K562 (cell line): Measurements from ENCODE around the gene SLC9A1. TPM values are rescaled to one million over a fixed set of nuclear protein-coding genes. Genes with fewer than 3 reads are reported as not detected.

Experiments
- ATAC-seq: fragments of 200-7000 bp; cut with Tn5 transposase; 3 replicates; pipeline ENCODE4 v1.9.1; 2020; ENCODE audit warnings: moderate library complexity
- BruUV-seq: library from RNA; stranded (reverse); fragments of 400-500 nt; replicated peaks from 2 replicates; lab custom pipeline; 2021; lab: Mats Ljungman, UMichigan
- CTCF ChIA-PET: fragments of 300-600 bp; formaldehyde crosslinking; extraction: SDS; loops from one replicate; lab custom pipeline; 2021; ENCODE audit warnings: low intra/inter-chr PET ratio; lab: Yijun Ruan, JAX
- POLR2A ChIA-PET: fragments of 300-600, 350-650 bp; sonication (Branson Sonifier 250); formaldehyde crosslinking; extraction: SDS; loops from one replicate; lab custom pipeline; 2021; ENCODE audit warnings: antibody characterized with exemption, inconsistent platforms; lab: Yijun Ruan, JAX
- DNase-seq, 4 experiments: peaks; one replicate each; pipeline versions ENCODE4 v3.0.0 to v3.0.0-alpha.2; 2011 to 2018; ENCODE audit warnings: low spot score in 3 of 4, mixed read lengths in 3 of 4; ENCODE audit errors: extremely low read depth in 1 of 4
- FAIRE-seq: peaks from 2 replicates; lab custom pipeline; 2011; peaks lifted over from hg19 to GRCh38; lab: Jason Lieb, UNC
- H2AFZ ChIP-seq: 2 replicates; pipeline ENCODE4 v1.6.0; 2011; ENCODE audit warnings: low read depth, low read length, control low read depth, inconsistent platforms
- H3K27ac ChIP-seq: fragments of 200-600 bp; 3 replicates; pipeline ENCODE4 v1.8.0; 2011; ENCODE audit warnings: low read depth, mild to moderate bottlenecking, control low read depth, inconsistent platforms, low read length, moderate library complexity, mixed read lengths; ENCODE audit errors: extremely low read depth
- H3K27me3 ChIP-seq, 2 experiments: fragments of 300-600 bp in 1 of 2; 2 replicates in 1 of 2; 3 replicates in 1 of 2; pipeline versions ENCODE4 v1.6.0 to v1.8.0; 2011; ENCODE audit warnings: inconsistent platforms in 2 of 2, low read length in 2 of 2, mild to moderate bottlenecking in 1 of 2, mixed read lengths in 1 of 2, moderate library complexity in 1 of 2; ENCODE audit not compliant: control insufficient read depth in 2 of 2, insufficient read depth in 2 of 2
- H3K36me3 ChIP-seq: fragments of 300-600 bp; 3 replicates; pipeline ENCODE4 v1.8.0; 2011; ENCODE audit warnings: mild to moderate bottlenecking, low read length, inconsistent platforms; ENCODE audit not compliant: control insufficient read depth, insufficient read depth
- H3K4me1 ChIP-seq, 2 experiments: fragments of 200-600 bp in 1 of 2; replicated peaks in 1 of 2; 2 replicates in 1 of 2; 3 replicates in 1 of 2; pipeline versions ENCODE4 v1.5.1 to v1.8.0; 2011; ENCODE audit warnings: inconsistent platforms in 2 of 2, low read length in 2 of 2, mild to moderate bottlenecking in 1 of 2, mixed read lengths in 1 of 2, moderate library complexity in 1 of 2; ENCODE audit not compliant: control insufficient read depth in 2 of 2, insufficient read depth in 2 of 2
- H3K4me2 ChIP-seq: 2 replicates; pipeline ENCODE4 v1.6.1; 2011; ENCODE audit warnings: low read length, control low read depth, inconsistent platforms, mixed read lengths; ENCODE audit not compliant: insufficient read depth
- H3K4me3 ChIP-seq: fragments of 200-600 bp; sonication (generic), shearing (Covaris generic); 2 replicates; pipeline ENCODE4 v1.5.1; 2016; ENCODE audit warnings: control low read depth, inconsistent platforms
- H3K79me2 ChIP-seq: fragments of 200-600 bp; 3 replicates; pipeline ENCODE4 v1.8.0; 2011; ENCODE audit warnings: low read length, inconsistent platforms; ENCODE audit not compliant: control insufficient read depth, insufficient read depth
- H3K9ac ChIP-seq, 2 experiments: 2 replicates each; pipeline versions ENCODE4 v1.6.0 to v1.6.1; 2011; ENCODE audit warnings: low read depth in 2 of 2, low read length in 2 of 2, control low read depth in 1 of 2, inconsistent platforms in 1 of 2, mild to moderate bottlenecking in 1 of 2, mixed read lengths in 1 of 2; ENCODE audit not compliant: insufficient read depth in 1 of 2
- H3K9me1 ChIP-seq: one replicate; pipeline ENCODE4 v1.6.0; 2011; ENCODE audit warnings: inconsistent platforms, mild to moderate bottlenecking, low read length, moderate library complexity; ENCODE audit not compliant: control insufficient read depth, insufficient read depth
- H3K9me3 ChIP-seq: replicated peaks from 2 replicates; pipeline ENCODE4 v1.5.1; 2011; ENCODE audit warnings: low read depth, low read length, inconsistent platforms; ENCODE audit not compliant: control insufficient read depth, insufficient read depth
- H4K20me1 ChIP-seq: replicated peaks from 2 replicates; pipeline ENCODE4 v1.6.1; 2011; ENCODE audit warnings: low read length, inconsistent platforms, mixed read lengths; ENCODE audit not compliant: control insufficient read depth, insufficient read depth
- ETV5 ChIP-seq: sonication (generic); formaldehyde crosslinking; IDR thresholded peaks from 2 replicates; pipeline ENCODE4 v1.4.0; 2020; ENCODE audit warnings: low read depth, mild to moderate bottlenecking, missing genetic modification reagents
- FOXA1 ChIP-seq: fragments of 450-650 bp; IDR thresholded peaks from 2 replicates; pipeline ENCODE4 v1.6.1; 2016; ENCODE audit warnings: mild to moderate bottlenecking, borderline replicate concordance
- KAT7 ChIP-seq: sonication (generic); formaldehyde crosslinking; IDR thresholded peaks from 2 replicates; pipeline ENCODE4 v1.8.0; 2022; ENCODE audit warnings: missing genetic modification reagents, mild to moderate bottlenecking, borderline replicate concordance
- WGBS: fragments of 100-300 bp; shearing (Covaris generic); methylation state at CpG from one replicate; pipeline ENCODE4 v1.1.6; 2016; ENCODE audit warnings: low coverage, mixed read lengths; ENCODE audit not compliant: insufficient coverage; ENCODE audit errors: missing lambda C conversion rate; 5-methylcytosine and 5-hydroxymethylcytosine counted together
- in situ Hi-C: fragments of 300-500 bp; cut with MboI; formaldehyde crosslinking; loops from 4 replicates; pipeline ENCODE4 v1.15.0; 2018; ENCODE audit warnings: inconsistent platforms, mixed read lengths
- intact Hi-C: fragments of 100-400 bp; cut with micrococcal nuclease; formaldehyde crosslinking; loops from 2 replicates; pipeline ENCODE4 v1.14.2; 2022
- polyA plus RNA-seq, 8 experiments: library from polyadenylated mRNA; depleted of rRNA in 4 of 8; stranded (reverse) in 5 of 8; unstranded in 3 of 8; fragments of >200 nt; fragmentation: Nextera tagmentation in 2 of 8; fragmentation: Illumina TruSeq in 1 of 8; extraction: Ambion mirVana in 2 of 8; extraction: Trizol in 1 of 8; gene quantifications; 2 replicates each; pipeline versions ENCODE4 v1.2.1 to v1.2.3, GENCODE V29; 2011 to 2014; ENCODE audit warnings: inconsistent platforms in 1 of 8, missing spikeins in 1 of 8
- total RNA-seq, 7 experiments: library from RNA; depleted of rRNA in 6 of 7; stranded (reverse); fragments of >200 nt in 6 of 7; fragmentation: Illumina TruSeq in 2 of 7; extraction: Trizol in 2 of 7; gene quantifications; 2 replicates each; pipeline versions ENCODE4 v1.2.1 to v1.2.3, GENCODE V29; 2011 to 2021; ENCODE audit warnings: low replicate concordance in 1 of 7
- TF ChIP-seq, protein P1 (sequence below): fragments of 250-450 bp; sonication (Bioruptor Pico); IDR thresholded peaks from 2 replicates; pipeline ENCODE4 v1.8.0; 2022; ENCODE audit warnings: moderate library complexity, mild to moderate bottlenecking, inconsistent platforms
- TF ChIP-seq, protein P2 (sequence below): fragments of 450-650 bp; formaldehyde crosslinking; IDR thresholded peaks from 2 replicates; pipeline ENCODE4 v1.4.0; 2022; ENCODE audit warnings: mild to moderate bottlenecking, moderate library complexity

Gene SLC9A1
- total and polyA plus RNA-seq, 9 of the 15 experiments (the other 6 are each of a cell fraction or from before 2014, with no cell fraction given): 0.59 to 14.4 (median 2.0) TPM

DNA sequence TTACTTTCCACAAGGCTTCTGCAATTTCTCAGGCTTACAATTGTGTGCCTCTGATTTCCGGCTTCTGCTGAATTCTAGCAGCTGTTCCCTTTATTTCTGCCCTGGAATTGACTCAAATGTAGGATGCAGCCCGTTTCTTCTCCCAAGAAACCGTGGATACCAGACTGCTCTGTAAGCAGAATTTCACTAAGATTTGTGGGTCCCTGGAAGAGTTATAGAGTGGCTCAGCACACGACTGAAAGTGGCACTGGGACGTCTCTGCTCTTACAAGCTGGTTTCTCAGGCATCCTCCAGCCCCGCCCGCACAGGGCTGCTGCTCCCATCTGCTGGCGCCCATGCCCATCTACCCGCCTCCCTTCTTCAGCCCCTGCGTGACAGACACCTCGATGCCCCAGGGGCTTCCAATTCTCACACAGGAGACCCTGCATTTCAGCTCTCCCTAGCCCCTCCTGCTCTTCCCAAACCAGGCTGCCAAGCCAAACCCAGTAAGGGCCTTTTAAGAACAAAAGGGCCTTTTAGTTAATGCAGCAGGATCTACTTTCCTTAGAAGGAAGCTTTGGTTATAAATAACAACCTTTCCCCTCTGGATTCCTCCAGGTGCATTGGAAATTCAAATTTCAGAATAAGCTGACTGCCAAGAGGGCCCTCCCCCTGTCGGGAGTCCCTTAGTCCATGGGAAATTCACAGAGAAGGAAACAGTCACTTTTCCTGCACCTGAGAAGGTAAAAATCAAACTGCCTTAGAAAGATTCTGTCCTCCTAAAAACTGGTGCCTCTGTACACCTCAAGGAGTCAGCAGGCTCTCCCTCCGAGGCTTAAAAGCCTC lies 96.9 kb downstream of the SLC9A1 start (continued):
- TF ChIP-seq ETV5 (CRISPR knock-in tag) (no peak), KAT7 (CRISPR knock-in tag) (no peak), FOXA1 (no peak)
- TF ChIP-seq, all 486 proteins: peak for 0

DNA sequence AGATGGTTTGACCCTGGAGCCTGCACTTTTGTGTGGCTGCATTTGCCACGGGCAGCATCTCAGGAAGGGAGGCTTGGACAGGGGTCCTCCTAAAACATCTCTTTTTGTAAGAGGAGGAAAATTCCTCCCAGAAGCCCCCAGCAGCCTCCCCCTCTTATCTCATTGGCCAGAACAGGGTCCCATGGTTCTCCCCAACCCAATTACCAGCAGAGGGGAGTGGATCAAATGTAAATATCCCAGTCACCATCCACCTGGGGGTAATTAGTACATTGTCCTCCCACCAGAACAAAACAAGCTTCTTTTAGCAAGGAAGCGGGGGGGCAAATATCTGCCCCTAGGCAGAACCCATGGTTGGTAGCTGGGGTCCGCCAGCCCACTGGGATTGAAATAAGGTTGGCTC lies 97.5 kb downstream of the SLC9A1 start:
- CTCF ChIA-PET: interaction anchor here (0.5 kb wide), 1 partner anchor 90 kb away, joined by 4 read pairs; no protein-coding TSS in a partner anchor
- Histone ChIP-seq H3K79me2 (no peaks in the 10 kb centered on the region), H3K9me3 (no peaks in the 10 kb centered on the region), H3K4me1 (peaks cover 5 to 14% of the 10 kb centered on the region in 2 experiments; a peak in 3 of 5 replicates), H3K36me3 (no peaks in the 10 kb centered on the region), H3K9ac (no peak overlapping the region), H3K27ac (no peak overlapping the region), H3K4me3 (no peak overlapping the region), H3K9me1 (no peaks in the 10 kb centered on the region), H3K4me2 (no peak overlapping the region), H2AFZ (0 out of 2 replicates have a peak overlapping the region, but pooled peaks have one; percentile 22), H3K27me3 (no peaks in the 10 kb centered on the region), H4K20me1 (no peaks in the 10 kb centered on the region)
- DNase-seq: no peak
- no TSS peak for BruUV-seq
- intact Hi-C loops: no loop called here
- 48% methylated on average over 3 of the region's 3 CpGs for WGBS
- no peak for ATAC-seq
- in situ Hi-C loops: no loop called here
- FAIRE-seq: no peak
- TF ChIP-seq, protein P1, sequence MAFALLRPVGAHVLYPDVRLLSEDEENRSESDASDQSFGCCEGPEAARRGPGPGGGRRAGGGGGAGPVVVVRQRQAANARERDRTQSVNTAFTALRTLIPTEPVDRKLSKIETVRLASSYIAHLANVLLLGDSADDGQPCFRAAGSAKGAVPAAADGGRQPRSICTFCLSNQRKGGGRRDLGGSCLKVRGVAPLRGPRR (CRISPR knock-in tag): no peak
- TF ChIP-seq, protein P2, sequence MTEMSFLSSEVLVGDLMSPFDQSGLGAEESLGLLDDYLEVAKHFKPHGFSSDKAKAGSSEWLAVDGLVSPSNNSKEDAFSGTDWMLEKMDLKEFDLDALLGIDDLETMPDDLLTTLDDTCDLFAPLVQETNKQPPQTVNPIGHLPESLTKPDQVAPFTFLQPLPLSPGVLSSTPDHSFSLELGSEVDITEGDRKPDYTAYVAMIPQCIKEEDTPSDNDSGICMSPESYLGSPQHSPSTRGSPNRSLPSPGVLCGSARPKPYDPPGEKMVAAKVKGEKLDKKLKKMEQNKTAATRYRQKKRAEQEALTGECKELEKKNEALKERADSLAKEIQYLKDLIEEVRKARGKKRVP: no peak
- POLR2A ChIA-PET: interaction anchor here (1.1 to 2.9 kb wide), 3 partner anchors 10 to 17 kb away, joined by 3 to 10 read pairs (median 3); no protein-coding TSS in a partner anchor
